B cell (primary cell): ENCODE measurements around the gene RMND1.

Experiments
- EZH2 ChIP-seq: IDR thresholded peaks from 2 replicates; pipeline ENCODE4 v1.6.1; 2012; ENCODE audit warnings: borderline replicate concordance, low read depth, mild to moderate bottlenecking, moderate library complexity, low read length; ENCODE audit not compliant: insufficient read depth, poor library complexity, severe bottlenecking
- TF ChIP-seq, protein P1 (sequence below): fragments of 200-600 bp; IDR thresholded peaks from one replicate; pipeline ENCODE4 v1.8.0; 2022; ENCODE audit warnings: antibody characterized with exemption, mild to moderate bottlenecking

DNA sequence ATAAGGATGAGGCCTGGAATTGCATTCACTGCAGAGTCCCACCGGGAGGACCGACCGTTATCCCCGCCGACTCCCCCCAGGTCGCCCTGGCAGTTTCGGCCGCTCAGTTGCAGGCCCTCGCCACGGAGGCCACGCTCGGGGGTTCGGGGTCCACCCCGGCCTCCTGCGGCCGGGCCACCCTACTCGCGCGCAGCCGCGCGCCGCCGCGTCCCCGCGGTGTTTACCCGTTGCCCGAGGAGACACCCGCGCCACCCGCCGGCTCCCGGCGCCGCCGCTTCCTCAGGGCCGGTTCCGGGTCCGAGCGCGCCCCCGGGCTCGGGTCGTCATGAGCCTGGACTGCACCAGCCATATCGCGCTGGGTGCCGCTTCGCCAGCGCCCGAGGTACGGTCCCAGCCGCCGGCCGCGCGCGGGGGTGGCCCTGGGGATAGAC, 41.9 kb upstream of the RMND1 start, which contains the start of gene CCDC170:
- TF ChIP-seq, protein P1, sequence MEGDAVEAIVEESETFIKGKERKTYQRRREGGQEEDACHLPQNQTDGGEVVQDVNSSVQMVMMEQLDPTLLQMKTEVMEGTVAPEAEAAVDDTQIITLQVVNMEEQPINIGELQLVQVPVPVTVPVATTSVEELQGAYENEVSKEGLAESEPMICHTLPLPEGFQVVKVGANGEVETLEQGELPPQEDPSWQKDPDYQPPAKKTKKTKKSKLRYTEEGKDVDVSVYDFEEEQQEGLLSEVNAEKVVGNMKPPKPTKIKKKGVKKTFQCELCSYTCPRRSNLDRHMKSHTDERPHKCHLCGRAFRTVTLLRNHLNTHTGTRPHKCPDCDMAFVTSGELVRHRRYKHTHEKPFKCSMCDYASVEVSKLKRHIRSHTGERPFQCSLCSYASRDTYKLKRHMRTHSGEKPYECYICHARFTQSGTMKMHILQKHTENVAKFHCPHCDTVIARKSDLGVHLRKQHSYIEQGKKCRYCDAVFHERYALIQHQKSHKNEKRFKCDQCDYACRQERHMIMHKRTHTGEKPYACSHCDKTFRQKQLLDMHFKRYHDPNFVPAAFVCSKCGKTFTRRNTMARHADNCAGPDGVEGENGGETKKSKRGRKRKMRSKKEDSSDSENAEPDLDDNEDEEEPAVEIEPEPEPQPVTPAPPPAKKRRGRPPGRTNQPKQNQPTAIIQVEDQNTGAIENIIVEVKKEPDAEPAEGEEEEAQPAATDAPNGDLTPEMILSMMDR: no peak
- no peak for TF ChIP-seq EZH2
